ENCODE measurements around the gene GIGYF2.

Gene GIGYF2

GRCh38 chr2:232894746-232895145, 197.6 kb downstream of the GIGYF2 start:
- peaks cover 6% of the 10 kb centered on the region; the same call in 1 of the 2 replicates for H3K4me1 ChIP-seq (ENCODE audit: low read length)
- no peaks in the 10 kb centered on the region for H3K36me3 ChIP-seq (replicated peaks; ENCODE audit: low read depth, low read length)
- H3K27me3 ChIP-seq (ENCODE audit: low read depth, low read length) = no peaks in the 10 kb centered on the region
- no peak overlapping the region for H3K4me2 ChIP-seq (ENCODE audit: low read length)
- no peaks in the 10 kb centered on the region for H3K79me2 ChIP-seq (ENCODE audit: low read length)
- no peak overlapping the region for H2AFZ ChIP-seq (ENCODE audit: low read depth, low read length)
- H3K4me3 ChIP-seq (ENCODE audit: low read length) = no peak overlapping the region
- H3K27ac ChIP-seq (ENCODE audit: low read length) = no peak overlapping the region
- no peaks in the 10 kb centered on the region for H4K20me1 ChIP-seq (ENCODE audit: insufficient read depth, low read length)
- H3K9ac ChIP-seq (ENCODE audit: low read length) = no peak overlapping the region
- TF ChIP-seq EZH2phosphoT487 (IDR thresholded peaks at IDR 0.05; ENCODE audit: low read depth) = no peak
- no peaks in the 10 kb centered on the region for H3K9me3 ChIP-seq (ENCODE audit: insufficient read depth, low read length)

- H3K27ac ChIP-seq (ENCODE audit: low read length) = no peak overlapping the region
- TF ChIP-seq CTCF (IDR thresholded peaks at IDR 0.05; ENCODE audit: low read depth, low read length) = no peak
- no peak for TF ChIP-seq EZH2phosphoT487 (IDR thresholded peaks at IDR 0.05; ENCODE audit: low read depth)
- no peaks in the 10 kb centered on the region for H3K79me2 ChIP-seq (ENCODE audit: low read length)
- no peak overlapping the region for H3K4me2 ChIP-seq (ENCODE audit: low read length)
- H4K20me1 ChIP-seq (ENCODE audit: insufficient read depth, low read length) = no peaks in the 10 kb centered on the region
- H3K27me3 ChIP-seq (ENCODE audit: low read depth, low read length) = no peaks in the 10 kb centered on the region
- peaks cover 6% of the 10 kb centered on the region; the same call in 1 of the 2 replicates for H3K4me1 ChIP-seq (ENCODE audit: low read length)
- H3K4me3 ChIP-seq (ENCODE audit: low read length) = no peak overlapping the region
- no peaks in the 10 kb centered on the region for H3K9me3 ChIP-seq (ENCODE audit: insufficient read depth, low read length)
- H3K36me3 ChIP-seq (replicated peaks; ENCODE audit: low read depth, low read length) = no peaks in the 10 kb centered on the region
- no peak overlapping the region for H2AFZ ChIP-seq (ENCODE audit: low read depth, low read length)
- H3K9ac ChIP-seq (ENCODE audit: low read length) = no peak overlapping the region
Observed at GRCh38 chr2:232896111-232896510, 199.0 kb downstream of the GIGYF2 start.

- Histone ChIP-seq H2AFZ (ENCODE audit: low read depth, low read length) (no peak overlapping the region), H3K36me3 (replicated peaks; ENCODE audit: low read depth, low read length) (no peaks in the 10 kb centered on the region), H3K9me3 (ENCODE audit: insufficient read depth, low read length) (no peaks in the 10 kb centered on the region), H3K4me2 (ENCODE audit: low read length) (no peak overlapping the region), H3K27ac (ENCODE audit: low read length) (no peak overlapping the region), H3K79me2 (ENCODE audit: low read length) (no peaks in the 10 kb centered on the region), H3K9ac (ENCODE audit: low read length) (no peak overlapping the region), H3K27me3 (ENCODE audit: low read depth, low read length) (no peaks in the 10 kb centered on the region), H3K4me1 (ENCODE audit: low read length) (peaks cover 6% of the 10 kb centered on the region; the same call in 1 of the 2 replicates), H3K4me3 (ENCODE audit: low read length) (no peak overlapping the region), H4K20me1 (ENCODE audit: insufficient read depth, low read length) (no peaks in the 10 kb centered on the region)
- TF ChIP-seq CTCF (IDR thresholded peaks at IDR 0.05; ENCODE audit: low read depth, low read length) = no peak
- no peak for TF ChIP-seq EZH2phosphoT487 (IDR thresholded peaks at IDR 0.05; ENCODE audit: low read depth)
Observed at GRCh38 chr2:232896720-232897597, 199.8 kb downstream of the GIGYF2 start.

GRCh38 chr2:232897598-232898408, 200.7 kb downstream of the GIGYF2 start:
- H3K36me3 ChIP-seq (replicated peaks; ENCODE audit: low read depth, low read length) = no peaks in the 10 kb centered on the region
- peaks cover 6% of the 10 kb centered on the region; the same call in 1 of the 2 replicates for H3K4me1 ChIP-seq (ENCODE audit: low read length)
- TF ChIP-seq EZH2phosphoT487 (IDR thresholded peaks at IDR 0.05; ENCODE audit: low read depth) (no peak), CTCF (IDR thresholded peaks at IDR 0.05; ENCODE audit: low read depth, low read length) (no peak)
- no peaks in the 10 kb centered on the region for H3K27me3 ChIP-seq (ENCODE audit: low read depth, low read length)
- H3K4me2 ChIP-seq (ENCODE audit: low read length) = no peak overlapping the region
- H3K27ac ChIP-seq (ENCODE audit: low read length) = no peak overlapping the region
- H3K79me2 ChIP-seq (ENCODE audit: low read length) = no peaks in the 10 kb centered on the region
- H4K20me1 ChIP-seq (ENCODE audit: insufficient read depth, low read length) = no peaks in the 10 kb centered on the region
- no peak overlapping the region for H3K4me3 ChIP-seq (ENCODE audit: low read length)
- H2AFZ ChIP-seq (ENCODE audit: low read depth, low read length) = no peak overlapping the region
- no peak overlapping the region for H3K9ac ChIP-seq (ENCODE audit: low read length)
- no peaks in the 10 kb centered on the region for H3K9me3 ChIP-seq (ENCODE audit: insufficient read depth, low read length)

All from OCI-LY3 (cell line).